ENCODE measurements around the gene PRKCE.

PRKCE gene

GRCh38 chr2:46123013-46123412, 471.5 kb downstream of the PRKCE start:
- peaks cover 6% of the 10 kb centered on the region for H3K27me3 Mint-ChIP-seq (ENCODE audit: low read depth)
- no peak overlapping the region for H3K4me3 Mint-ChIP-seq
- no peak for DNase-seq (ENCODE audit: low spot score)
- peaks cover 4% of the 10 kb centered on the region for H3K4me1 Mint-ChIP-seq (ENCODE audit: low read depth)
- H3K36me3 Mint-ChIP-seq (ENCODE audit: low read depth): no peaks in the 10 kb centered on the region
- no peaks in the 10 kb centered on the region for H3K9me3 Mint-ChIP-seq
- no peak overlapping the region for H3K27ac Mint-ChIP-seq

- no peak overlapping the region for H3K27ac Mint-ChIP-seq
- no peaks in the 10 kb centered on the region for H3K9me3 Mint-ChIP-seq
- no peaks in the 10 kb centered on the region for H3K4me1 Mint-ChIP-seq (ENCODE audit: low read depth)
- no peaks in the 10 kb centered on the region for H3K36me3 Mint-ChIP-seq (ENCODE audit: low read depth)
- no peak overlapping the region for H3K4me3 Mint-ChIP-seq
- no peaks in the 10 kb centered on the region for H3K27me3 Mint-ChIP-seq (ENCODE audit: low read depth)
- DNase-seq (ENCODE audit: low spot score): no peak
Observed at GRCh38 chr2:46125798-46126197, 474.3 kb downstream of the PRKCE start.

GRCh38 chr2:46126571-46126970, 475.1 kb downstream of the PRKCE start:
- no peaks in the 10 kb centered on the region for H3K36me3 Mint-ChIP-seq (ENCODE audit: low read depth)
- DNase-seq (ENCODE audit: low spot score): no peak
- no peaks in the 10 kb centered on the region for H3K4me1 Mint-ChIP-seq (ENCODE audit: low read depth)
- no peaks in the 10 kb centered on the region for H3K27me3 Mint-ChIP-seq (ENCODE audit: low read depth)
- no peak overlapping the region for H3K4me3 Mint-ChIP-seq
- no peaks in the 10 kb centered on the region for H3K9me3 Mint-ChIP-seq
- no peak overlapping the region for H3K27ac Mint-ChIP-seq

GRCh38 chr2:46127176-46127575, 475.7 kb downstream of the PRKCE start:
- Mint-ChIP-seq H3K9me3 (no peaks in the 10 kb centered on the region), H3K4me1 (ENCODE audit: low read depth) (no peaks in the 10 kb centered on the region), H3K27me3 (ENCODE audit: low read depth) (no peaks in the 10 kb centered on the region), H3K4me3 (no peak overlapping the region), H3K36me3 (ENCODE audit: low read depth) (no peaks in the 10 kb centered on the region), H3K27ac (no peak overlapping the region)
- DNase-seq (ENCODE audit: low spot score): no peak

- H3K36me3 Mint-ChIP-seq (ENCODE audit: low read depth): no peaks in the 10 kb centered on the region
- H3K27ac Mint-ChIP-seq: no peak overlapping the region
- H3K9me3 Mint-ChIP-seq: no peaks in the 10 kb centered on the region
- H3K4me1 Mint-ChIP-seq (ENCODE audit: low read depth): no peaks in the 10 kb centered on the region
- no peaks in the 10 kb centered on the region for H3K27me3 Mint-ChIP-seq (ENCODE audit: low read depth)
- no peak overlapping the region for H3K4me3 Mint-ChIP-seq
- DNase-seq (ENCODE audit: low spot score): no peak
Observed at GRCh38 chr2:46130511-46130910, 479.0 kb downstream of the PRKCE start.

- no peak overlapping the region for H3K27ac Mint-ChIP-seq
- no peaks in the 10 kb centered on the region for H3K27me3 Mint-ChIP-seq (ENCODE audit: low read depth)
- DNase-seq (ENCODE audit: low spot score): no peak
- H3K9me3 Mint-ChIP-seq: no peaks in the 10 kb centered on the region
- H3K4me3 Mint-ChIP-seq: no peak overlapping the region
- H3K36me3 Mint-ChIP-seq (ENCODE audit: low read depth): no peaks in the 10 kb centered on the region
- H3K4me1 Mint-ChIP-seq (ENCODE audit: low read depth): no peaks in the 10 kb centered on the region
Observed at GRCh38 chr2:46132996-46133395, 481.5 kb downstream of the PRKCE start.

- Mint-ChIP-seq H3K4me3 (no peak overlapping the region), H3K4me1 (ENCODE audit: low read depth) (no peaks in the 10 kb centered on the region), H3K27ac (no peak overlapping the region), H3K9me3 (no peaks in the 10 kb centered on the region), H3K36me3 (ENCODE audit: low read depth) (no peaks in the 10 kb centered on the region), H3K27me3 (ENCODE audit: low read depth) (no peaks in the 10 kb centered on the region)
- no peak for DNase-seq (ENCODE audit: low spot score)
Observed at GRCh38 chr2:46134531-46135227, 483.2 kb downstream of the PRKCE start.

GRCh38 chr2:46135228-46135855, 483.9 kb downstream of the PRKCE start:
- H3K36me3 Mint-ChIP-seq (ENCODE audit: low read depth): no peaks in the 10 kb centered on the region
- H3K9me3 Mint-ChIP-seq: no peaks in the 10 kb centered on the region
- DNase-seq (ENCODE audit: low spot score): no peak
- H3K27ac Mint-ChIP-seq: no peak overlapping the region
- H3K4me3 Mint-ChIP-seq: no peak overlapping the region
- H3K4me1 Mint-ChIP-seq (ENCODE audit: low read depth): no peaks in the 10 kb centered on the region
- no peaks in the 10 kb centered on the region for H3K27me3 Mint-ChIP-seq (ENCODE audit: low read depth)

- Mint-ChIP-seq H3K27me3 (ENCODE audit: low read depth) (no peaks in the 10 kb centered on the region), H3K27ac (no peak overlapping the region), H3K4me3 (no peak overlapping the region), H3K9me3 (no peaks in the 10 kb centered on the region), H3K4me1 (ENCODE audit: low read depth) (no peaks in the 10 kb centered on the region), H3K36me3 (ENCODE audit: low read depth) (no peaks in the 10 kb centered on the region)
- DNase-seq (ENCODE audit: low spot score): no peak
Observed at GRCh38 chr2:46135958-46136357, 484.5 kb downstream of the PRKCE start.

- H3K4me3 Mint-ChIP-seq: no peak overlapping the region
- H3K27me3 Mint-ChIP-seq (ENCODE audit: low read depth): no peaks in the 10 kb centered on the region
- H3K4me1 Mint-ChIP-seq (ENCODE audit: low read depth): no peaks in the 10 kb centered on the region
- no peak for DNase-seq (ENCODE audit: low spot score)
- no peaks in the 10 kb centered on the region for H3K9me3 Mint-ChIP-seq
- no peak overlapping the region for H3K27ac Mint-ChIP-seq
- H3K36me3 Mint-ChIP-seq (ENCODE audit: low read depth): no peaks in the 10 kb centered on the region
Observed at GRCh38 chr2:46136481-46136880, 485.0 kb downstream of the PRKCE start.

- no peak overlapping the region for H3K27ac Mint-ChIP-seq
- H3K4me3 Mint-ChIP-seq: no peak overlapping the region
- no peaks in the 10 kb centered on the region for H3K36me3 Mint-ChIP-seq (ENCODE audit: low read depth)
- no peaks in the 10 kb centered on the region for H3K9me3 Mint-ChIP-seq
- H3K4me1 Mint-ChIP-seq (ENCODE audit: low read depth): no peaks in the 10 kb centered on the region
- DNase-seq (ENCODE audit: low spot score): no peak
- no peaks in the 10 kb centered on the region for H3K27me3 Mint-ChIP-seq (ENCODE audit: low read depth)
Observed at GRCh38 chr2:46136953-46137352, 485.5 kb downstream of the PRKCE start.

GRCh38 chr2:46142546-46143428, 491.3 kb downstream of the PRKCE start:
- Mint-ChIP-seq H3K27me3 (ENCODE audit: low read depth) (no peaks in the 10 kb centered on the region), H3K27ac (no peak overlapping the region), H3K4me3 (no peak overlapping the region), H3K36me3 (ENCODE audit: low read depth) (peaks cover 4% of the 10 kb centered on the region), H3K4me1 (ENCODE audit: low read depth) (peaks cover 30% of the 10 kb centered on the region), H3K9me3 (no peaks in the 10 kb centered on the region)
- DNase-seq (ENCODE audit: low spot score): no peak

GRCh38 chr2:46143429-46144132, 492.1 kb downstream of the PRKCE start:
- Mint-ChIP-seq H3K27me3 (ENCODE audit: low read depth) (no peaks in the 10 kb centered on the region), H3K4me1 (ENCODE audit: low read depth) (peaks cover 30% of the 10 kb centered on the region), H3K27ac (no peak overlapping the region), H3K36me3 (ENCODE audit: low read depth) (peaks cover 4% of the 10 kb centered on the region), H3K4me3 (no peak overlapping the region), H3K9me3 (no peaks in the 10 kb centered on the region)
- DNase-seq (ENCODE audit: low spot score): no peak
